Spleen (tissue), 7 donors: ENCODE results near the gene ADAMTSL1.

Experiments
- CTCF ChIP-seq, 11 experiments: fragments of 200-600 bp in 7 of 11; fragments of 450-650 bp in 4 of 11; sonication (generic) in 4 of 11; IDR thresholded peaks in 8 of 11; conservative IDR thresholded peaks in 3 of 11; 1 replicate in 7 of 11; 2 replicates in 4 of 11; pipeline versions ENCODE4 v1.4.0 to v1.8.0; 2016 to 2021; ENCODE audit warnings: antibody characterized with exemption in 11 of 11, inconsistent platforms in 4 of 11, mild to moderate bottlenecking in 1 of 11
- POLR2A ChIP-seq, 3 donors: fragments of 450-650 bp; IDR thresholded peaks; one replicate each; pipeline ENCODE4 v1.5.1; 2017; ENCODE audit warnings: antibody characterized with exemption in 3 of 3, mild to moderate bottlenecking in 1 of 3
- donor health status: DM: no; HTN: no; CAD: no; lungs with moderate emphysema.
- donor health status: DM: no; HTN: no; CAD: no.
- donor health status: DM: no; HTN: no; CAD: no.

- no peak for TF ChIP-seq CTCF (IDR thresholded peaks at IDR 0.05 in 8 of 11, conservative IDR thresholded peaks at IDR 0.05 in 3 of 11)
- TF ChIP-seq POLR2A (IDR thresholded peaks at IDR 0.05), result no peak
These were observed 131.8 kb downstream of the ADAMTSL1 start for GRCh38 chr9:18605766-18606180.
